Astrocyte of the cerebellum (primary cell): ENCODE measurements around the gene FLRT1.

Experiments used
- DNase-seq: peaks from one replicate; pipeline ENCODE4 v3.0.0-alpha.2; 2011; ENCODE audit warnings: low read depth
- H3K4me3 ChIP-seq: 2 replicates; pipeline ENCODE4 v1.5.1; 2011; ENCODE audit warnings: mild to moderate bottlenecking, low read depth, low read length, moderate library complexity
- CTCF ChIP-seq: IDR thresholded peaks from 2 replicates; pipeline ENCODE4 v1.5.1; 2012; ENCODE audit warnings: low read length, low read depth, moderate library complexity, mild to moderate bottlenecking; ENCODE audit errors: missing control alignments
- in situ Hi-C: cut with HindIII; loops from 2 replicates; pipeline ENCODE4 v1.10.0; 2017; ENCODE audit warnings: low sequenced_read_pairs

Gene FLRT1

GRCh38 chr11:64007160-64007628, 28.5 kb upstream of the FLRT1 start:
- TF ChIP-seq CTCF: peak; percentile 10
- peak overlapping the region; percentile 22 for H3K4me3 ChIP-seq
- in situ Hi-C loops: loop anchor here (5.0 to 10.0 kb wide), 3 partner anchors 45 to 85 kb away; no protein-coding TSS in a partner anchor
- DNase-seq: no peak

- DNase-seq: no peak
- peak; percentile 32 for TF ChIP-seq CTCF
- in situ Hi-C loops: loop anchor here (5.0 to 10.0 kb wide), 3 partner anchors 45 to 85 kb away; no protein-coding TSS in a partner anchor
- H3K4me3 ChIP-seq: peak overlapping the region; percentile 22
Measured at GRCh38 chr11:64007629-64008282, 28.0 kb upstream of the FLRT1 start.

DNA sequence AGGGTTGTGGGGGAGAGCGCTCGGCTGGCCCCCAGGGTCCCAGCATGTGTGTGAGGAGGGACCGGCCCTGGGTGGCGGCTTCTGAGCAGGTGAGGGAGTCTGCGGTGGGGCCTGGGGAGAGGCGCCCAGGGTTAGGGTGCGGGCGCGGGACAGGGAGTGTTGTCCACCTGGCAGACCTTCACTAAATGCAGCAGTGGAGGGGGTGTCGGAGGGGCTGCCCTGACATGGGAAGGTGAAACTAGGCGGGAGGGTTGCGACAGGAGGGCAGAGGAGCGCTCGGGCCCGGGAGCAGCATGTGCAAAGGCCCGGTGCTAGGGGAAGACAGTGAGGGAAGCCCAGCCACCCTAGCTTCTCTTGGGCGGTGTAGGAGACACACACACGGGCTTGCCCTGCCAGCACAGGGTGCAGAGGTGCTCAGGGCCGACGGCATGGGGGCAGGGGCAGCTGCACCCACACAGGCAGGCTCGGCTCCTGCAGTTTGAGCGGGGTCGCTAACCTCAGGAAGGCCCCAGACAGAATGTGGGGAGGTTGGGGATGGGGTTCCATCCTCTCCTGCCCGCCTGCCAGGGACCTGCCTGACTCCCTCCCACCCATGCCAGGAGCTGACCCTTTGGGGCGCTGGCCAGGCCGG, 27.3 kb upstream of the FLRT1 start:
- no peak for DNase-seq
- no peak overlapping the region for H3K4me3 ChIP-seq
- in situ Hi-C loops: loop anchor here (5.0 to 10.0 kb wide), 3 partner anchors 44 to 84 kb away; no protein-coding TSS in a partner anchor
- TF ChIP-seq CTCF: no peak

DNA sequence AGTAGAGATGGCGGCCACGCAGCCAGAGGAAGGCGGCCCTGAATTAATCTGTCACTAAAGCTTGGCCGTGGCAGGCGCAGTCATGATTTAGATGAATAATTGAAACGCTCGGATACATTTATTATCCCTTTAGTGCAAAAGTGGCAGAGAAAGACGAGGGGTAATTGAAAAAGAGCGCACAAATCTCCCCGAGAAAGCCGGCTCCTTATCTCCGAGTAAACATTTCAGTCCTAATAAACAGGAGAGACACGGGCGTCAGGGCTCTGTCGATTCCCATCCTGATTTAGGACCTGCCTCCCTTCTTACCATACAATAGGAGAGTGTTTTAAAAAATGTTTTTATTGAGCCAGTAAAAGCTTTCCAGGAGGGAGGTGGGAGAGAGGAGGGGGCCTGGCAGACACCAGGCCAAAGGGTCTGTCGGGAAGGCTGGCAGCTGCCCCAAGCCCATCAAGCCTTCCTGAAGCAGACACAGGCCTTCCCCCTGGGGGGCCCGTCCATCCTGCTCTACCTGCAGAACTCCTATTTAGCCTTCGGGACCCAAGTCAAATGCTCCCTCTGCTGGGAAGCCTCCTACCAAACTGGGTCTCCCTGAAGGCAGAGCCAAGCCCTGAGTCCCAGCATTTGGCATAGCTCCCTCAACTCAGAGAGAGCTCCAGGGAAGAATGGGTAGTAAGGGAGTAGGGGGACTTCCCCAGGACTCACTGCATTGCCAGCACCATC, 26.7 kb upstream of the FLRT1 start:
- H3K4me3 ChIP-seq: no peak overlapping the region
- no peak for DNase-seq
- in situ Hi-C loops: loop anchor here (5.0 to 10.0 kb wide), 3 partner anchors 43 to 83 kb away; no protein-coding TSS in a partner anchor
- TF ChIP-seq CTCF: no peak

DNA sequence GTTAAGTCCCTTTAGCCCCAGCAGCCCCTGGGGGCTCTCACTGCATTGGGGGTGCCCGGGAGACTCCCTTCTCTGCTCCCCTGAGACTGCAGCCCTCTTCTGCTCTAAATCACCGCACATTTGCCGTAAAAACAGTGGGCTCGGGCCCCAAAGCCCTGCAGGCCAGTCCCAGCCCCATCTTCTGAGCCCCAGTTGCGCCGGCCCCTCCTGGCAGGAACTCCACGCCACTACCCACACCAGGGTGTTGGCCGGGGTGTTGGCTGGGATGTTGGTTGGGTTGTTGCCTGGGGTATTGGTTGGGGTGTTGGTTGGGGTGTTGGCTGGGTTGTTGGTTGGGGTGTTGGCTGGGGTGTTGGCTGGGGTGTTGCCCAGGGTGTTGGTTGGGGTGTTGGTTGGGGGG, 26.0 kb upstream of the FLRT1 start:
- no peak for TF ChIP-seq CTCF
- no peak for DNase-seq
- H3K4me3 ChIP-seq: no peak overlapping the region
- in situ Hi-C loops: loop anchor here (5.0 to 10.0 kb wide), 3 partner anchors 43 to 83 kb away; no protein-coding TSS in a partner anchor

GRCh38 chr11:64010783-64011182, 24.9 kb upstream of the FLRT1 start:
- in situ Hi-C loops: no loop called here
- no peak for TF ChIP-seq CTCF
- H3K4me3 ChIP-seq: no peak overlapping the region
- no peak for DNase-seq
